Cardiac septum (tissue), 1 donor: Measurements from ENCODE around the gene AGRN. TPM values are rescaled to one million over a fixed set of nuclear protein-coding genes. Genes with fewer than 3 reads are reported as not detected.
"Not testable (repeated sequence)": the region's sequence is repeated elsewhere in the genome, so short reads cannot be mapped to it uniquely, and the experiment has no call there.

Experiments
- DNase-seq: peaks from one replicate; pipeline ENCODE4 v3.0.0-alpha.2; 2020; ENCODE audit warnings: low spot score
- intact Hi-C: fragments of 100-400 bp; cut with DNase I; formaldehyde crosslinking; loops from one replicate; pipeline ENCODE4 v1.14.0; 2022
- total RNA-seq: library from RNA; stranded (reverse); fragmentation: NEBNext Ultra II Directional; extraction: Animal tissue kit (Norgen Biotek cat#: 25700); gene quantifications from one replicate; pipeline ENCODE4 v1.2.1, GENCODE V29; 2021
- donor health status: DM: no; HTN: no; CAD: no.

AGRN gene
- total RNA-seq, 1 donor from 2014 or later = 27.0 TPM

- intact Hi-C loops = loop anchor here (10.0 kb wide), 1 partner anchor 50 kb away; no protein-coding TSS in a partner anchor
- no peak for DNase-seq
Observed at GRCh38 chr1:1014799-1015681, 4.9 kb upstream of the AGRN start.

- intact Hi-C loops = loop anchor here (2.0 to 10.0 kb wide), 2 partner anchors 17 to 47 kb away; partner anchors contain the start of gene HES4
- not testable (repeated sequence) for DNase-seq
Observed at GRCh38 chr1:1017397-1018320, 2.3 kb upstream of the AGRN start.

DNA sequence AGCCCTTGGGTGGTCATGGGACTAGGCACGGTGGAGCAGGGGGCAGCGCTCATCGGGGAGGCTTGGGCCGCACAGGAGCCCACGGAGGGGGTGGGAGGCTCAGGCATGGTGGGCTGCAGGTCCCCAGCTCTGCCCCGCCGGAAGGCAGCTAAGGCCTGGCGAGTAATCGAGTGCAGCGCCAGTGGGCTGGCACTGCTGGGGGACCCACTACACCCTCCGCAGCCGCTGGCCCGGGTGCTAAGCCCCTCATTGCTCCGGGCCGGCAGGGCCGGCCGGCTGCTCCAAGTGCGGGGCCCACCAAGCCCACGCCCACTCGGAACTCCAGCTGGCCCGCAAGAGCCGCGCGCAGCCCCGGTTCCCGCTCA lies 1.6 kb upstream of the AGRN start:
- DNase-seq = not testable (repeated sequence)
- intact Hi-C loops = loop anchor here (2.0 to 10.0 kb wide), 2 partner anchors 18 to 46 kb away; partner anchors contain the start of gene HES4

DNA sequence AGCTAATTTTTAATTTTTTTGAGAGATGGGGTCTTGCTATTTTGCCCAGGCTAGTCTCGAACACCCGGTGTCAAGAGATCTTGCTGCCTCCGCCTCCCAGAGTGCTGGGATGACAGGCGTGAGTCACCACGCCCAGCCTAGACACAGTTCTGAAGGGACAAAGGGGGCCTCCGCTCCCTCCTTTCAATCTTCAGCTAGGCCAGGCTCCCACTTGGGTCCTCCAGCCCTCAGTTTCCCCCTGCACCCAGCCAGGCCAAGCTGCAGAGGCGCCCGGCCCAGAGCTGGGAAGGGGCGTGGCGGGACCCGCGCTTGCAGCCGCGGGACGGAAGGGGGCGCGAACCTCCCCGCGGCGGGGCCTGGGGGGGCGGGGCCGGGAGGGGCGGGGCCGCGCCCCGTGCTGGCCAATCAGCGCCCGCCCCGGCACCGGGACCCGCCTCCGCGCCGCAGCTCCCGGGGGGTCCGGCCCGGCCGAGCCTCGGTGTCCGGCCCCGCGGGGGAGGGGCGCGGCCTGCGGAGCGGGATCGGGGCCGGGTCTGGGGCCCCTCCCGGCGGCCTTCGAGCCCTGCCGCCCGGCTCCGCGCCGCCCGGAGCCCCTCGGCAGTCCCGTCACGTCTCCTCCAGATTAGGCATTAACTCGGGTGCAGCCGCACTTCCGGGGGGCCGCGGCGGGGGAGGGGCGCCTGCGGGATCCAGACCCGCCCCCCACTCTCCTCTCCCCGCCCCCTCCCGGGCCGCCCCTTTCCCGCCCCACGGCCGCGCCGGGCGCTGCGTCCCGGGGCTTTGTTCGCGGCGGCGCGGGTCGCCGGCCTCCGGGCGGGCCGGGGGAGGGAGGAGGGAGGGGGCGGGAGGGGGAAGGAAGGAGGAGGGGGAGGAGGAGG lies 559 bp upstream of the AGRN start:
- intact Hi-C loops = loop anchor here (2.0 to 10.0 kb wide), 2 partner anchors 19 to 45 kb away; partner anchors contain the start of gene HES4
- DNase-seq = peak; percentile 89

DNA sequence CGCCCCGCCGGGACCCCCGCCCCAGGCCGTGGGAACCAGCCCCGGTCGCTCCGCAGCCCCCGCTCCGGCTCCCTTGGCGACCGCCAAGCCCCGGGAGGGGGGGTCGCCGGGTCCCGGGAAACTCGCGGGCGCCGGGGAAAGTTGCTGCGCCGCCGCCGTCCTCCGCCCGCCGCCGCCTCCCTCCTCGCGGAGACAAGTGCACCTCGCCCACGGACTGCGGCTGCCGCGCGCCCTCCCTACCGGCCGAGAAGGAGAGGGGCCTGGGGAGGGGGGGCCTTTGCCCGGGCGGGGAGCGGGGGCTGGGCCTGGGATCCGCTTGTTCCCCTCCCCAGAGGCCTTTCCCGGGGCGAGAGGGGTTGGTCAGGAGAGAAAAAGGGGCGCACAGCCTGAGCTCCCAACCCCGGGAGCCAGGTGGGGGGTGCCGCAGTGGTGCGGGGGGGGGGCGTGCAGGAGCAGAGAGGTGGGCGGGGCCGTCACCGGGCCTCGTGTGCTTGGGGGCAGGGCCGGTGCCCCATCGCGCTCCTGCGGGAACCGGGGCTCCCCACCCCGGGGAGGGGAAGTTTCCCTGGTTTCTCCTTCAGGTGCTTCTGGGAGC lies 592 bp downstream of the AGRN start:
- no peak for DNase-seq
- intact Hi-C loops = loop anchor here (5.0 kb wide), 1 partner anchor 97 kb away; the partner anchor contains the start of gene C1orf159

GRCh38 chr1:1021010-1021919 lies 1.3 kb downstream of the AGRN start:
- no peak for DNase-seq
- intact Hi-C loops = loop anchor here (5.0 kb wide), 1 partner anchor 96 kb away; the partner anchor contains the start of gene C1orf159

GRCh38 chr1:1021920-1022259 lies 2.0 kb downstream of the AGRN start:
- DNase-seq = no peak
- intact Hi-C loops = loop anchor here (5.0 kb wide), 1 partner anchor 95 kb away; the partner anchor contains the start of gene C1orf159

DNA sequence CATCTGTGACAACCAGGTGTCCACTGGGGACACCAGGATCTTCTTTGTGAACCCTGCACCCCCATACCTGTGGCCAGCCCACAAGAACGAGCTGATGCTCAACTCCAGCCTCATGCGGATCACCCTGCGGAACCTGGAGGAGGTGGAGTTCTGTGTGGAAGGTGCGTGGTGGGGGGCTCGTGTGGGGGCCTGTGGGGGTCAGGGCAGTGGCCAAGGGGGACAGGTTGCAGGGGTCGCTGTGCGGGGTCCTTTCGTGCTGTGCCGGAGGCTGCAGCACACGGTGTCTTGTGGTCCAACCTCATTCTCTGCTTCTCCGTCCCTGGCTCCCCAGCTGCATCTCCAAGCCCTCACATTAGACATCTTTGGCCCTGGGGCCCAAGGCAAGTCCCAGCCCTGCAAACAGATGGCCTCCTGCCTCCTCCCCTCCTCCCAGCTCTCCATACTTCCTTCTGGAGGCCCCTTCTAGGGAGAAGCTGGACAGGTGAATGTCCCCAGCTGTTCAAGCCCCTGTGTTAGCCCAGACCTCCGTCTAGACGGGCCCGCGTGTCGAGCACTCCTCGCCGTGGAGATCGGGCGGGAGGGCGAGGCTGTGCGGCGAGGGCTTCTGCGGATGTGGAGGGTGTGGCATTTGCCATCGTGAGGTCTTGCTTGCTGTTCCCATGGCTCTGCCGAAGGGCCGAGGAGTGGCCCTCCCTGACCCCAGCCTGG lies 2.5 kb downstream of the AGRN start:
- DNase-seq = no peak
- intact Hi-C loops = loop anchor here (5.0 kb wide), 1 partner anchor 95 kb away; the partner anchor contains the start of gene C1orf159

GRCh38 chr1:1023700-1024099 lies 3.8 kb downstream of the AGRN start:
- no peak for DNase-seq

DNA sequence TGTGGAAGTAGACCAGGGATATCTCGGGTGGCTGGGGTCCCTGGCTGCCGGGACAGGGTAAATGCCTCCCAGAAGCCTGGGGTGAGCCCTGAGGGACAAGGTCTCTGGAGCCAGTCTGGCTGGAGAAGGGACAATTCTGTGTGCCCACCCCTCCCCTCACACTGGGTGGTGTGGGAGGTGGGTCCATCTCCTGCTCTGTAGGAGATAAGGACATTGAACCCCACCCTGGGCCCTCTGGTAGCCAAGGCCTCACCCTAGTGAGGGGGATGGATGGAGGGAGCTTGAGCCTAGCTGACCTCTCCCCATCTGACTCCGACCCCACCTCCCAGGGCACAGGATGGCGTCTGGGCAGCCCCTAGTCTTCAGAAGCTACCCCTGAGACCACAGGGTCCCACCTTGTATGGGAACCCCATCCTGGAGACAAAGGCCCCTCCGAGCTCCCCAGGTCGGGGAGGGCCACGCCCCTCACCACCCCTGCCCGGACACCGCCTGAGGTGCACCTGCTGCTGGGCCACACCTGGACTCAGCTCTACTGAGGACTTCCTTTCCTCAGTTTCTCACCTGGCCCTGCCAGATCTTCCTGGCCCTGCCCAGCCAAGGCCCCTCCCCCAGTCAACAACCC lies 4.3 kb downstream of the AGRN start:
- intact Hi-C loops = loop anchor here (5.0 kb wide), 1 partner anchor 93 kb away; the partner anchor contains the start of gene C1orf159
- no peak for DNase-seq

More at GRCh38 chr1:1023700-1024099, 3.8 kb downstream of the AGRN start:
- intact Hi-C loops = loop anchor here (5.0 kb wide), 1 partner anchor 94 kb away; the partner anchor contains the start of gene C1orf159

GRCh38 chr1:1024771-1025699 lies 5.1 kb downstream of the AGRN start:
- intact Hi-C loops = loop anchor here (5.0 kb wide), 1 partner anchor 92 kb away; the partner anchor contains the start of gene C1orf159
- DNase-seq = no peak

GRCh38 chr1:1025730-1026129 lies 5.8 kb downstream of the AGRN start:
- DNase-seq = no peak
- intact Hi-C loops = no loop called here

GRCh38 chr1:1026599-1027413 lies 6.9 kb downstream of the AGRN start:
- DNase-seq = no peak
- intact Hi-C loops = no loop called here

DNA sequence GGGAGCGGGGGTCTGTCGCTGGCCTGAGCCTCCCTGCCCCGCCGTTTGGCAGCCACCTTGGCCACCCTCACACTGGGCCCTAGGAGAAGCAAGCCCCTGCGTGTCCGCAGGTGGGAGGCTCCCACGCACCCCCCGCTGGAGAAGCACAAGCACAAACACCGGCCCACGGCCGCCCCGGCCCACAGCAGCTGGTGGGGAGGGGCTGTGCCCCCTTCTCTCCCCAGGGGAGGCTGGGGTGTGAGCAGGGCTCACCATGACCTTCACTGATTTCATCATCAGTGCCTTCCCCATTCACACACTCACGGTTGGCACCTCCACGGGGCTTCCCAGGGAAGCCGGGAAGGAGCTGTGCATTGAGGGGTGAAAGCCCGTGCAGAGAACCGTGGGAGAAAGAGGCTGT lies 7.9 kb downstream of the AGRN start:
- intact Hi-C loops = no loop called here

More for the DNA sequence above, 7.9 kb downstream of the AGRN start:
- DNase-seq = no peak
